ENCODE measurements around the gene SIT1.
"Not testable (repeated sequence)": the region's sequence is repeated elsewhere in the genome, so short reads cannot be mapped to it uniquely, and the experiment has no call there.

SIT1 gene

GRCh38 chr9:35636135-35636876 lies 14.4 kb downstream of the SIT1 start:
- DNase-seq: no peak

- DNase-seq: no peak
These were observed 15.0 kb downstream of the SIT1 start for GRCh38 chr9:35635730-35636129.

GRCh38 chr9:35629597-35629996 lies 21.1 kb downstream of the SIT1 start:
- DNase-seq: no peak

GRCh38 chr9:35628389-35628991 lies 22.2 kb downstream of the SIT1 start:
- no peak for DNase-seq

GRCh38 chr9:35627575-35627974 lies 23.2 kb downstream of the SIT1 start:
- no peak for DNase-seq

GRCh38 chr9:35619800-35620158 lies 31.0 kb downstream of the SIT1 start:
- DNase-seq: no peak

- DNase-seq: no peak
These were observed 31.6 kb downstream of the SIT1 start for GRCh38 chr9:35618854-35619799.

GRCh38 chr9:35618325-35618727 lies 32.4 kb downstream of the SIT1 start, which contains the start of gene CD72:
CD72 (minus strand) TSS chr9:35618413; CDS start chr9:35618303, 110 bp downstream.
- DNase-seq: no peak

- DNase-seq: no peak
These were observed 33.2 kb downstream of the SIT1 start for GRCh38 chr9:35617548-35617947.

GRCh38 chr9:35616681-35617459 lies 33.9 kb downstream of the SIT1 start:
- DNase-seq: no peak

GRCh38 chr9:35615981-35616680 lies 34.6 kb downstream of the SIT1 start:
- DNase-seq: no peak

GRCh38 chr9:35612843-35613242 lies 37.9 kb downstream of the SIT1 start:
- DNase-seq: no peak

- not testable (repeated sequence) for DNase-seq
These were observed 38.7 kb downstream of the SIT1 start for GRCh38 chr9:35612066-35612465.

- DNase-seq: no peak
These were observed 39.4 kb downstream of the SIT1 start for GRCh38 chr9:35611230-35611797.

- DNase-seq: no peak
These were observed 40.9 kb downstream of the SIT1 start for GRCh38 chr9:35609820-35610163.

GRCh38 chr9:35609001-35609819 lies 41.5 kb downstream of the SIT1 start:
- DNase-seq: no peak

- no peak for DNase-seq
These were observed 42.5 kb downstream of the SIT1 start for GRCh38 chr9:35608221-35608620.

GRCh38 chr9:35606726-35607125 lies 44.0 kb downstream of the SIT1 start:
- DNase-seq: no peak

- DNase-seq: no peak
These were observed 44.6 kb downstream of the SIT1 start for GRCh38 chr9:35606138-35606504.

GRCh38 chr9:35605351-35606137 lies 45.2 kb downstream of the SIT1 start:
- no peak for DNase-seq
